ENCODE results near the gene KRTAP10-7. TPM values are rescaled to one million over a fixed set of nuclear protein-coding genes. Genes with fewer than 3 reads are reported as not detected.
"Not testable (repeated sequence)": the region's sequence is repeated elsewhere in the genome, so short reads cannot be mapped to it uniquely, and the experiment has no call there.

The KRTAP10-7 gene
- not detected in 2 replicates for polyA plus RNA-seq (2011; rRNA removed)
- not detected in 2 replicates for polyA minus RNA-seq (2011; rRNA and poly(A)+ RNA removed)

DNA sequence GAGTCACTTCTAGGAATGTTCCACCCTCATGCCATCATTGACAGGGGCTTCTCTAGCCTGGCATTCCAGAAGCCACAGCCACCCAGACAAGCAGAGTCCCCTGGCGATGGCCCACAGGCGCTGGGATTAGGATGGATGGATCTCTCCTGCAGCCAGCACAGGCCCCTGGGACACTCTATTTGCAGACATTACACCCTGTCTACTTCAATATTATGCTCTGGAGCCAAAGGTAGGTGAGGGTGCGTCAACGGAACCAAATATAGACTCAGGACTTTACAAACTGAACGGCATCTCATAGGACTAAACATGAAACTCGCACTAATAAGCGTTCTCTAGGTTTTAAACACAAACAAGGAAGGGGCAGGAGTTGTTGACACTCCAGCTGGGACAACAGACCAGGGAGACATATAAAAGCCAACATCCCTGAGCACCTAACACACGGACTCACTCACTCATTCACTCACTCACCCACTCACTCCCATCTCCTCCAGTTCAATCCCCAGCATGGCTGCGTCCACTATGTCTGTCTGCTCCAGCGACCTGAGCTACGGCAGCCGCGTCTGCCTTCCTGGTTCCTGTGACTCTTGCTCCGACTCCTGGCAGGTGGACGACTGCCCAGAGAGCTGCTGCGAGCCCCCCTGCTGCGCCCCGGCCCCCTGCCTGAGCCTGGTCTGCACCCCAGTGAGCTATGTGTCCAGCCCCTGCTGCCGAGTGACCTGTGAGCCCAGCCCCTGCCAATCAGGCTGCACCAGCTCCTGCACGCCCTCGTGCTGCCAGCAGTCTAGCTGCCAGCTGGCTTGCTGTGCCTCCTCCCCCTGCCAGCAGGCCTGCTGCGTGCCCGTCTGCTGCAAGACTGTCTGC is at the start of gene KRTAP10-7:
KRTAP10-7 (plus strand) TSS at position 480 of the 861 bp plus-strand sequence; CDS start at position 505, 25 bp downstream.
- POLR2A ChIA-PET; DNase-seq (ENCODE audit: low read depth); CTCF ChIA-PET; H3K36me3 ChIP-seq (ENCODE audit: control insufficient read depth, insufficient read depth, low read length); H3K27me3 ChIP-seq (ENCODE audit: control insufficient read depth, insufficient read depth, low read length); H3K4me3 ChIP-seq (ENCODE audit: low read depth, low read length): not testable (repeated sequence)

- no peak overlapping the region for H3K4me3 ChIP-seq (ENCODE audit: low read depth, low read length)
Measured at GRCh38 chr21:44550807-44551206, 49.6 kb upstream of the KRTAP10-7 start.

GRCh38 chr21:44551340-44551961 is 48.9 kb upstream of the KRTAP10-7 start, which contains the start of gene KRTAP10-2:
KRTAP10-2 (minus strand) TSS chr21:44551505; CDS start chr21:44551458, 47 bp downstream.
- CTCF ChIA-PET: no interaction called here
- peaks cover 8% of the 10 kb centered on the region for H3K27me3 ChIP-seq (ENCODE audit: control insufficient read depth, insufficient read depth, low read length)
- no peaks in the 10 kb centered on the region for H3K36me3 ChIP-seq (ENCODE audit: control insufficient read depth, insufficient read depth, low read length)
- DNase-seq (ENCODE audit: low read depth): no peak
- TF ChIP-seq CTCF (IDR thresholded peaks at IDR 0.05; ENCODE audit: insufficient read depth, low read depth, low read length): no peak
- POLR2A ChIA-PET: no interaction called here
- H3K4me3 ChIP-seq (ENCODE audit: low read depth, low read length): no peak within 1 kb of the TSS

More at GRCh38 chr21:44550807-44551206, 49.6 kb upstream of the KRTAP10-7 start:
- H3K27me3 ChIP-seq (ENCODE audit: control insufficient read depth, insufficient read depth, low read length): peaks cover 7% of the 10 kb centered on the region
- DNase-seq (ENCODE audit: low read depth): no peak
- no peaks in the 10 kb centered on the region for H3K36me3 ChIP-seq (ENCODE audit: control insufficient read depth, insufficient read depth, low read length)
- ChIA-PET POLR2A (no interaction called here), CTCF (no interaction called here)
- TF ChIP-seq CTCF (IDR thresholded peaks at IDR 0.05; ENCODE audit: insufficient read depth, low read depth, low read length): no peak

GRCh38 chr21:44552136-44552535 is 48.3 kb upstream of the KRTAP10-7 start:
- peaks cover 8% of the 10 kb centered on the region for H3K27me3 ChIP-seq (ENCODE audit: control insufficient read depth, insufficient read depth, low read length)
- POLR2A ChIA-PET: no interaction called here
- no peak for DNase-seq (ENCODE audit: low read depth)
- CTCF ChIA-PET: no interaction called here
- H3K36me3 ChIP-seq (ENCODE audit: control insufficient read depth, insufficient read depth, low read length): no peaks in the 10 kb centered on the region
- H3K4me3 ChIP-seq (ENCODE audit: low read depth, low read length): no peak overlapping the region
- TF ChIP-seq CTCF (IDR thresholded peaks at IDR 0.05; ENCODE audit: insufficient read depth, low read depth, low read length): no peak

- Histone ChIP-seq H3K36me3 (ENCODE audit: control insufficient read depth, insufficient read depth, low read length) (no peaks in the 10 kb centered on the region), H3K27me3 (ENCODE audit: control insufficient read depth, insufficient read depth, low read length) (peaks cover 8% of the 10 kb centered on the region), H3K4me3 (ENCODE audit: low read depth, low read length) (no peak overlapping the region)
- ChIA-PET CTCF (no interaction called here), POLR2A (no interaction called here)
- no peak for TF ChIP-seq CTCF (IDR thresholded peaks at IDR 0.05; ENCODE audit: insufficient read depth, low read depth, low read length)
- no peak for DNase-seq (ENCODE audit: low read depth)
Measured at GRCh38 chr21:44552681-44553080, 47.7 kb upstream of the KRTAP10-7 start.
